Peyer's patch (tissue), 4 donors: ENCODE results near the gene FBLN7. TPM values are rescaled to one million over a fixed set of nuclear protein-coding genes. Genes with fewer than 3 reads are reported as not detected.
A peak's percentile ranks its signal among the peaks of the same experiment; 100 is the strongest.

Experiments
- DNase-seq, 3 donors: peaks; one replicate each; pipeline ENCODE4 v3.0.0-alpha.2; 2017 to 2019
- H3K27ac ChIP-seq, 4 donors: fragments of 200-600 bp; sonication (generic); one replicate each; pipeline ENCODE4 v1.5.1; 2016 to 2019
- H3K27me3 ChIP-seq, 2 donors: fragments of 200-600 bp; sonication (generic); one replicate each; pipeline ENCODE4 v1.5.1; 2019
- H3K36me3 ChIP-seq, 3 donors: fragments of 200-600 bp; sonication (generic); one replicate each; pipeline ENCODE4 v1.5.1; 2016 to 2019
- H3K4me1 ChIP-seq, 4 donors: fragments of 200-600 bp; sonication (generic); one replicate each; pipeline ENCODE4 v1.5.1; 2016 to 2019
- H3K4me3 ChIP-seq, 4 donors: fragments of 200-600 bp; sonication (generic); 1 replicate in 3 of 4; 2 replicates in 1 of 4; pipeline ENCODE4 v1.5.1; 2016 to 2019; ENCODE audit warnings: mild to moderate bottlenecking in 1 of 4
- H3K9me3 ChIP-seq, 4 donors: fragments of 200-600 bp; sonication (generic); one replicate each; pipeline ENCODE4 v1.5.1; 2016 to 2019; ENCODE audit warnings: mild to moderate bottlenecking in 1 of 4
- POLR2A ChIP-seq, 2 donors: fragments of 450-650 bp; IDR thresholded peaks; one replicate each; pipeline ENCODE4 v1.5.1; 2017; ENCODE audit warnings: antibody characterized with exemption in 2 of 2, mild to moderate bottlenecking in 2 of 2, moderate library complexity in 2 of 2
- total RNA-seq, 4 donors: library from RNA; depleted of rRNA; stranded (reverse); fragments of >200 nt; gene quantifications; one replicate each; pipeline ENCODE4 v1.1.0, GENCODE V29; 2016
- TF ChIP-seq, protein P1 (sequence below), 6 experiments: fragments of 450-650 bp in 4 of 6; fragments of 200-600 bp in 2 of 6; sonication (generic) in 1 of 6; IDR thresholded peaks; one replicate each; pipeline ENCODE4 v1.5.1; 2017 to 2019; ENCODE audit warnings: antibody characterized with exemption in 6 of 6, mild to moderate bottlenecking in 3 of 6, moderate library complexity in 1 of 6

FBLN7 gene
- total RNA-seq, 4 donors from 2014 or later: 1.5 to 7.4 (median 1.9) TPM; not detected in 1

GRCh38 chr2:112142525-112143078 is 4.4 kb downstream of the FBLN7 start:
- no peaks in the 10 kb centered on the region for H3K27me3 ChIP-seq
- H3K27ac ChIP-seq: no peak overlapping the region
- H3K36me3 ChIP-seq: no peaks in the 10 kb centered on the region
- H3K4me1 ChIP-seq: no peaks in the 10 kb centered on the region
- no peak overlapping the region for H3K4me3 ChIP-seq
- TF ChIP-seq, protein P1, sequence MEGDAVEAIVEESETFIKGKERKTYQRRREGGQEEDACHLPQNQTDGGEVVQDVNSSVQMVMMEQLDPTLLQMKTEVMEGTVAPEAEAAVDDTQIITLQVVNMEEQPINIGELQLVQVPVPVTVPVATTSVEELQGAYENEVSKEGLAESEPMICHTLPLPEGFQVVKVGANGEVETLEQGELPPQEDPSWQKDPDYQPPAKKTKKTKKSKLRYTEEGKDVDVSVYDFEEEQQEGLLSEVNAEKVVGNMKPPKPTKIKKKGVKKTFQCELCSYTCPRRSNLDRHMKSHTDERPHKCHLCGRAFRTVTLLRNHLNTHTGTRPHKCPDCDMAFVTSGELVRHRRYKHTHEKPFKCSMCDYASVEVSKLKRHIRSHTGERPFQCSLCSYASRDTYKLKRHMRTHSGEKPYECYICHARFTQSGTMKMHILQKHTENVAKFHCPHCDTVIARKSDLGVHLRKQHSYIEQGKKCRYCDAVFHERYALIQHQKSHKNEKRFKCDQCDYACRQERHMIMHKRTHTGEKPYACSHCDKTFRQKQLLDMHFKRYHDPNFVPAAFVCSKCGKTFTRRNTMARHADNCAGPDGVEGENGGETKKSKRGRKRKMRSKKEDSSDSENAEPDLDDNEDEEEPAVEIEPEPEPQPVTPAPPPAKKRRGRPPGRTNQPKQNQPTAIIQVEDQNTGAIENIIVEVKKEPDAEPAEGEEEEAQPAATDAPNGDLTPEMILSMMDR (IDR thresholded peaks at IDR 0.05): no peak
- no peak for TF ChIP-seq POLR2A (IDR thresholded peaks at IDR 0.05)
- DNase-seq: no peak
- no peaks in the 10 kb centered on the region for H3K9me3 ChIP-seq

GRCh38 chr2:112143150-112143549 is 5.0 kb downstream of the FBLN7 start:
- Histone ChIP-seq H3K27me3 (no peaks in the 10 kb centered on the region), H3K27ac (no peak overlapping the region), H3K4me1 (no peaks in the 10 kb centered on the region), H3K4me3 (no peak overlapping the region), H3K9me3 (no peaks in the 10 kb centered on the region), H3K36me3 (no peaks in the 10 kb centered on the region)
- no peak for DNase-seq
- TF ChIP-seq, protein P1 (IDR thresholded peaks at IDR 0.05): no peak
- TF ChIP-seq POLR2A (IDR thresholded peaks at IDR 0.05): no peak

- Histone ChIP-seq H3K4me3 (no peak overlapping the region), H3K36me3 (no peaks in the 10 kb centered on the region), H3K4me1 (no peaks in the 10 kb centered on the region), H3K27me3 (no peaks in the 10 kb centered on the region), H3K9me3 (no peaks in the 10 kb centered on the region), H3K27ac (no peak overlapping the region)
- TF ChIP-seq, protein P1 (IDR thresholded peaks at IDR 0.05): no peak
- no peak for TF ChIP-seq POLR2A (IDR thresholded peaks at IDR 0.05)
- DNase-seq: no peak
These were observed 6.8 kb downstream of the FBLN7 start for GRCh38 chr2:112144966-112145365.

DNA sequence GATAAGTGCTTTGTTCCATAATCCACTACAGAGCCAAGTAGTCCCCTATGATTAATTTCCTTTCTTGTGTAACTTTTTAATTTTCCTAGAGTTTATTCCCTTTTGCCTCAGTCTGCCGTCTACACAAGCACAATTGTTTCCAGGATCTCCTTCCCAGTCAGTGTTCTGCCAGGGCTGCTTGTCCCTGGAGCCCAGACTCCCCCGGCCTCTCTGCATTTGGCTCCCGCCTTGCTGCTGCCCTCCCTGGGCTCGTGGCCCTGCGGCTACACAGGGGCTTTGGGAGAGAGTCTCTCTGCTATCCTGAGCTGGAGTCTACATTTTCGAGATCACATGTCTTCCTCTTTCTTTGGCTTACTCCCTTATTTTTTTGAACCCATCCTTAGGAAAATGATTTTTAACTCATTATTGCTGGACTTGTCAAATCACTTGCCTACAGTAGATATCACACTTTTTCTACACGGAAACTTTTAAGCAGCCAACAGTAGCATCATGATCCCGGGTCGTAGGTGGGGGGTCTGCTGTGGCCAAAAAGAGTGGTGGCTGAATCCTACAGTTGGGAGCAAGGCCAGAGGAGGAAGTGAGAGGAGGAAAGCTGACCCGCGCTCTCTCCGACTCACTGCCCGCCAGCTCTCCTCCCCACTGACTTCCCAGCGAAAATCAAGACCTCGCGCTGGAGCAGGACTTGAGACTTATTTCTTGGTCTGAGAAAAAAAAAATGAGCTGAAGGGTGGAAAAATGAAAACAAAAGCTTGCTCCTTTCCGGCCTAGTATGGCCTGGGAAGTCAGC is 9.4 kb downstream of the FBLN7 start:
- no peak overlapping the region for H3K27ac ChIP-seq
- no peak for TF ChIP-seq POLR2A (IDR thresholded peaks at IDR 0.05)
- TF ChIP-seq, protein P1 (IDR thresholded peaks at IDR 0.05): no peak
- no peaks in the 10 kb centered on the region for H3K9me3 ChIP-seq
- H3K4me3 ChIP-seq: no peak overlapping the region
- H3K4me1 ChIP-seq: no peaks in the 10 kb centered on the region
- H3K27me3 ChIP-seq: no peaks in the 10 kb centered on the region
- peak in 2 of 3 donors; percentile 11 to 18 for DNase-seq
- no peaks in the 10 kb centered on the region for H3K36me3 ChIP-seq

GRCh38 chr2:112148477-112148876 is 10.3 kb downstream of the FBLN7 start:
- no peaks in the 10 kb centered on the region for H3K4me1 ChIP-seq
- no peak overlapping the region for H3K4me3 ChIP-seq
- no peaks in the 10 kb centered on the region for H3K27me3 ChIP-seq
- DNase-seq: peak in 1 of 3 donors; percentile 25
- TF ChIP-seq POLR2A (IDR thresholded peaks at IDR 0.05): no peak
- TF ChIP-seq, protein P1 (IDR thresholded peaks at IDR 0.05): no peak
- H3K9me3 ChIP-seq: no peaks in the 10 kb centered on the region
- H3K36me3 ChIP-seq: no peaks in the 10 kb centered on the region
- H3K27ac ChIP-seq: no peak overlapping the region
